LNCAP (cell line): Measurements from ENCODE around the gene LRRC56.

Experiments used
- CTCF ChIP-seq: fragments of 450-650 bp; IDR thresholded peaks from 2 replicates; pipeline ENCODE4 v1.5.1; 2017; ENCODE audit warnings: mild to moderate bottlenecking

LRRC56 gene

GRCh38 chr11:563812-564578 is 26.7 kb downstream of the LRRC56 start:
- no peak for TF ChIP-seq CTCF

GRCh38 chr11:565921-566509 is 28.7 kb downstream of the LRRC56 start:
- no peak for TF ChIP-seq CTCF

- TF ChIP-seq CTCF, result no peak
These were observed 29.8 kb downstream of the LRRC56 start for GRCh38 chr11:567011-567628.

- TF ChIP-seq CTCF, result no peak
These were observed 30.4 kb downstream of the LRRC56 start for GRCh38 chr11:567629-568292.

- TF ChIP-seq CTCF, result no peak
These were observed 31.2 kb downstream of the LRRC56 start for GRCh38 chr11:568306-569157.

GRCh38 chr11:569158-569885 is 32.0 kb downstream of the LRRC56 start:
- TF ChIP-seq CTCF, result no peak
